ENCODE measurements around the gene MRPS25. TPM values are rescaled to one million over a fixed set of nuclear protein-coding genes. Genes with fewer than 3 reads are reported as not detected.
A peak's percentile ranks its signal among the peaks of the same experiment; 100 is the strongest.

MRPS25 gene
- total RNA-seq, 1 donor from 2014 or later = 27.0 TPM

DNA sequence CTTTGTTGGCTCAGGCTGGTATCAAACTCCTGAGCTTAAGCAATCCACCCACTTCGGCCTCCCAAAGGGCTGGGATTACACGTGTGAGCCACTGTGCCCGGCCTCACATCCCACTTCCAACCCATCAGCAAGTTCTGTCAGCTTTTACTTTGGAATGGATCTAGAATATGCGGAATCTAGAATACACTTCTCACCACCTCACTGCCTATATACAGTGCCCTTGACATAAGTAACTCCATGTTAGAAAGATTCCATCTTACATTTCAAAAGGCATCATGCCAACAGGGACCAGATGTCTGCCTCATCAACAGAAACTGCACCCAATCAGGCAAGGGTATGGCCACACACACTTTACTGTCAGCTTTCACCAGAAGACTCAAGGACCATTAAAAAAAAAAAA is 43.8 kb upstream of the MRPS25 start:
- no peaks in the 10 kb centered on the region for H3K36me3 ChIP-seq
- intact Hi-C loops (cut with DNase I) = no loop called here
- no peaks in the 10 kb centered on the region for H3K9me3 ChIP-seq
- no peak overlapping the region for H3K4me3 ChIP-seq
- H3K27me3 ChIP-seq = no peaks in the 10 kb centered on the region
- H3K27ac ChIP-seq = no peak overlapping the region
- no peak for TF ChIP-seq POLR2AphosphoS5 (IDR thresholded peaks at IDR 0.05; ENCODE audit: insufficient read depth in 1 of 2, low read depth in 1 of 2)
- TF ChIP-seq POLR2A (IDR thresholded peaks at IDR 0.05) = no peak
- H3K4me1 ChIP-seq = no peaks in the 10 kb centered on the region
- no peak for DNase-seq (ENCODE audit: extremely low spot score in 2 of 2)

DNA sequence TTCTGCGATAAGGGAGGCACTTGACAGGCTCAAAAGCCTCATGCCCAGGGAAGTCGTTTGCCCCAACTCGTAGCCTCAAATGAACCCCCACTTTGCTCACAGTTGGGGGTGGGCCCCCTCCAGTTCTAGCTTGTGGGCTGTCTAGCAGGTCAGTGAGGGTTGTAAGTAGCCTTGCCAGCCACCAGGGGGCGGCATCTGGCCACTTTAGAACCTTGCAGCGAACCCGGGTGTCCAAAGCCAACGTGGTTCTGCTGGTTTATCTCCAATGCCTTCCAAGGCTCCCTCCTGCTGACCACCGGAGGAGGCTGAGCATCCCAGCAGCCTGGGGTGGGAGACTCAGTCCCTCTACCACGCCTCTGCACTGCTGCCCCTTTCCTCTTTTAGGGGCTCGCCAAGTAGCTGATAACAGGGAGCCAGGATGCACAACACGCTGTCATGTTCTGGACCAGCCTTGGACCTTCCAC is 43.0 kb upstream of the MRPS25 start:
- no peaks in the 10 kb centered on the region for H3K4me1 ChIP-seq
- no peaks in the 10 kb centered on the region for H3K9me3 ChIP-seq
- no peak overlapping the region for H3K27ac ChIP-seq
- intact Hi-C loops (cut with DNase I) = no loop called here
- no peak overlapping the region for H3K4me3 ChIP-seq
- H3K36me3 ChIP-seq = no peaks in the 10 kb centered on the region
- TF ChIP-seq, protein P1, sequence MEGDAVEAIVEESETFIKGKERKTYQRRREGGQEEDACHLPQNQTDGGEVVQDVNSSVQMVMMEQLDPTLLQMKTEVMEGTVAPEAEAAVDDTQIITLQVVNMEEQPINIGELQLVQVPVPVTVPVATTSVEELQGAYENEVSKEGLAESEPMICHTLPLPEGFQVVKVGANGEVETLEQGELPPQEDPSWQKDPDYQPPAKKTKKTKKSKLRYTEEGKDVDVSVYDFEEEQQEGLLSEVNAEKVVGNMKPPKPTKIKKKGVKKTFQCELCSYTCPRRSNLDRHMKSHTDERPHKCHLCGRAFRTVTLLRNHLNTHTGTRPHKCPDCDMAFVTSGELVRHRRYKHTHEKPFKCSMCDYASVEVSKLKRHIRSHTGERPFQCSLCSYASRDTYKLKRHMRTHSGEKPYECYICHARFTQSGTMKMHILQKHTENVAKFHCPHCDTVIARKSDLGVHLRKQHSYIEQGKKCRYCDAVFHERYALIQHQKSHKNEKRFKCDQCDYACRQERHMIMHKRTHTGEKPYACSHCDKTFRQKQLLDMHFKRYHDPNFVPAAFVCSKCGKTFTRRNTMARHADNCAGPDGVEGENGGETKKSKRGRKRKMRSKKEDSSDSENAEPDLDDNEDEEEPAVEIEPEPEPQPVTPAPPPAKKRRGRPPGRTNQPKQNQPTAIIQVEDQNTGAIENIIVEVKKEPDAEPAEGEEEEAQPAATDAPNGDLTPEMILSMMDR (IDR thresholded peaks at IDR 0.05) = peak; percentile 26 to 84 (median 72)
- TF ChIP-seq POLR2AphosphoS5 (IDR thresholded peaks at IDR 0.05; ENCODE audit: insufficient read depth in 1 of 2, low read depth in 1 of 2) = no peak
- no peak for DNase-seq (ENCODE audit: extremely low spot score in 2 of 2)
- no peaks in the 10 kb centered on the region for H3K27me3 ChIP-seq

DNA sequence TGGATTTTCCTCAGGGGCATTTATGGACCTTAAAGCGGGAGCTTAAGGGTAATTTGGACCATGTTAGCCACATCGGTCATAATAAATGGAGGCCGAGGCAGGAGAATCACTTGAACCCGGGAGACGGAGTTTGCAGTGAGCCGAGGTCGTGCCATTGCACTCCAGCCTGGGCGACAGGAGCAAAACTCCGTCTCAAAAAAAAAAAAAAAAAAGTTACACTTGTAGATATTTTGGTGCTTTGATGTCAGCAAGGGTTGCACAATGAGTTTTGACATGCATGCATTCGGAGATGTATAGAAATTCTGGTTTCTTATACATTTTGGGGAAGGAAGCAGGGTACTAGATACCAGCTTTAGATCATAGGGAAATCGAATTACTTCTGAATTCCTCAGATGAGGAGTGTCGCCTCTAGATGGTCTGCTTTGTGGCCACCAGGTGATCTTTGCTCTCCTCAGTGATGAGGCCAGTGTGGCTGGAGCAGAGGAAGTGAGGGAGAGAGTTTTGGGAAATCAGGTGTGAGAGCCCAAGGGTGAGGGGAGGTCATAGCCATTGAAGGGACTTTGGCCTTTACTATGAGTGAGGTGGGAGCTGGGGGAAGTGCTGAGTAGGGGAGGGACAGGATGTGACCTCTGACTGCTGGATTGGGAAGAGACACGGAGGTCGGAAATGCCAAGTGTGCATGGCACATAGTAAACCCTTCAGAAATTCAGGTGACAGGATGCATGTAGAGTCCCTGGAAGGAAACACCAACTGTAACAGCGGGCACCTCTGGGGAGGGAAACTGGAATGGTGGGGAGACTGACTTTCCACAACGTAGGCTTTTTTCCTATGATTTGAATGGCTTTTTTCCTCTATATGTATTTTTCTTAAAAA is 42.2 kb upstream of the MRPS25 start:
- Histone ChIP-seq H3K27me3 (no peaks in the 10 kb centered on the region), H3K4me1 (peaks cover 5% of the 10 kb centered on the region), H3K36me3 (no peaks in the 10 kb centered on the region), H3K9me3 (no peaks in the 10 kb centered on the region), H3K27ac (no peak overlapping the region), H3K4me3 (no peak overlapping the region)
- intact Hi-C loops (cut with DNase I) = no loop called here
- DNase-seq (ENCODE audit: extremely low spot score in 2 of 2) = no peak
- TF ChIP-seq, protein P1 (IDR thresholded peaks at IDR 0.05) = no peak
- TF ChIP-seq POLR2AphosphoS5 (IDR thresholded peaks at IDR 0.05; ENCODE audit: insufficient read depth in 1 of 2, low read depth in 1 of 2) = no peak
- TF ChIP-seq POLR2A (IDR thresholded peaks at IDR 0.05) = no peak

DNA sequence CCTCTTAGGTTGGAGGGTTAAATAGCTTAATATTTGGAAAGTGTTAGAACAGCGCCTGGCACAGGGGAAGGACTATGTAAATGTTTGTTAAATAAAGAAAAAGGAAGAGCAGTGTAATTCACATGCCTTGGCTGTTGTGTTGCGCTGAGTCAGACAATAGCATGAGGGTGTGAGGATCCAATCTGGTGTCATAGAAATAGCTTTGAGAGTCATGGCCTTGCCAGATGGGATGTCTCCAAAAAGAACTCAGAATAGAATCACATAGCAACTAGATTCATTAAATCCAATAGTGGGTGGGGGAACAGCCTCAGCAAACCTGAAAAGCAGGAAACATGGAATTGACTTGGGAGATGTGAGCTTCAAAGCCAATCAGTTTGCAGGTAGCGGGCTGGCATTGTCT is 37.7 kb upstream of the MRPS25 start:
- no peak overlapping the region for H3K27ac ChIP-seq
- H3K27me3 ChIP-seq = no peaks in the 10 kb centered on the region
- H3K4me1 ChIP-seq = peaks cover 19% of the 10 kb centered on the region
- intact Hi-C loops (cut with DNase I) = no loop called here
- no peaks in the 10 kb centered on the region for H3K9me3 ChIP-seq
- no peak overlapping the region for H3K4me3 ChIP-seq
- no peak for TF ChIP-seq POLR2A (IDR thresholded peaks at IDR 0.05)
- TF ChIP-seq, protein P1 (IDR thresholded peaks at IDR 0.05) = no peak
- no peak for TF ChIP-seq POLR2AphosphoS5 (IDR thresholded peaks at IDR 0.05; ENCODE audit: insufficient read depth in 1 of 2, low read depth in 1 of 2)
- DNase-seq (ENCODE audit: extremely low spot score in 2 of 2) = no peak
- H3K36me3 ChIP-seq = no peaks in the 10 kb centered on the region

DNA sequence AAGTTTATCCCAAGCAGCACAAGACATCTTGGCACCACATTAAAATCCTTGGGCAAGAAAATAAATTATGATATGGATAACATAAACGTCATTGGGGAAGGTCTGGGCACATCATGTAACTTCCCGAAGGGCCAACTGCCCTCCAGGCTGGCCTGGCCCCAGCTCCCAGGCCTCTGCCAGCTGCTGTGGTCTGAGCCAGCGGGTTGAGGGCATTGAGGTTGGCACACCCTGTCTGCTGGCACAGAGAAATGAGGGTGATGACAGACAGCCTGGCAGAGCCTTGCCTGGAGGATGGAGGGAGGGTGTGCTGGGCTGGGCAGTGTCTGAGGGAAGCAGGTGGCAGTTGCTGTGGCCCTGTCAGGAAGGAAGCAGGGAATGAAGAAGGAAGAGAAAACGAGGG is 37.1 kb upstream of the MRPS25 start:
- TF ChIP-seq POLR2AphosphoS5 (IDR thresholded peaks at IDR 0.05; ENCODE audit: insufficient read depth in 1 of 2, low read depth in 1 of 2) (peak in 1 of 2 donors; percentile 60), POLR2A (IDR thresholded peaks at IDR 0.05) (no peak)
- Histone ChIP-seq H3K27ac (no peak overlapping the region), H3K9me3 (no peaks in the 10 kb centered on the region), H3K4me3 (no peak overlapping the region), H3K4me1 (peaks cover 24% of the 10 kb centered on the region), H3K27me3 (no peaks in the 10 kb centered on the region), H3K36me3 (no peaks in the 10 kb centered on the region)
- intact Hi-C loops (cut with DNase I) = no loop called here
- no peak for DNase-seq (ENCODE audit: extremely low spot score in 2 of 2)

All from vagina (tissue), 2 donors.